GM19035 (cell line): ENCODE data around the gene ANKRD24.
"Not testable (repeated sequence)": the region's sequence is repeated elsewhere in the genome, so short reads cannot be mapped to it uniquely, and the experiment has no call there.

Experiments used
- ATAC-seq: cut with Tn5 transposase; IDR thresholded peaks from one replicate; pipeline ENCODE4 v1.9.1; 2021; ENCODE audit not compliant: unreplicated experiment

The ANKRD24 gene

DNA sequence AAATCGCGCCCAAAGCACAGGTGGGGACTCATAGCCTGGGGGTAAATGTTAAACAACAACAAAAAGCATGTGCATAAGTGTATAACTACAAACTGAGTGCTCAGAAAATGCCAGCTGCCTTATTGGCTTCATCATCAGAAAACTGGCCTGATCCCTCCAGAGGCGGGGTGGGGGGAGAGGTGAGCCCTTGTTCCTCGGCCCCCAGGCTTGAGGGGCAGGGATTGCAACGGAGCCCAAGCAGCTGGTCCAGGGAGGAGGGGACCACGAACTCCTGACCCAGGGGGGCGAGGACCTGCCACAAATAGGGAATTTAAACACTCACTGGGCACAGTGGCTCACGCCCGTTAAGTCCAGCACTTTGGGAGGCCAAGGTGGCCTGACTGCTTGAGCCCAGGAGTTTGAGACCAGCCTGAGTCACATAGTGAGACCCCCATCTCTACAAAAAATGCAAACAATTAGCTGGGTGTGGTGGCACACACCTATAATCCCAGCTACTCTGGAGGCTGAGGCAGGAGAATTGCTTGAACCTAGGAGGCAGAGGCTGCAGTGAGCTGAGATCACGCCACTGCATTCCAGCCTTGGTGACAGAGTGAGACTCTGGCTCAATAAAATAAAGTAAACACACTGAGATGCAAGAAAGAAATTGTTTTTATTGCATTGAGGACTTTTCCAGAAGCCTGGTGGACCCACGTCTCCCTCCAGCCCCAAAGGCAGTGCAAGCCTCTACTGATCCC, 8.8 kb upstream of the ANKRD24 start:
- ATAC-seq, result no peak

DNA sequence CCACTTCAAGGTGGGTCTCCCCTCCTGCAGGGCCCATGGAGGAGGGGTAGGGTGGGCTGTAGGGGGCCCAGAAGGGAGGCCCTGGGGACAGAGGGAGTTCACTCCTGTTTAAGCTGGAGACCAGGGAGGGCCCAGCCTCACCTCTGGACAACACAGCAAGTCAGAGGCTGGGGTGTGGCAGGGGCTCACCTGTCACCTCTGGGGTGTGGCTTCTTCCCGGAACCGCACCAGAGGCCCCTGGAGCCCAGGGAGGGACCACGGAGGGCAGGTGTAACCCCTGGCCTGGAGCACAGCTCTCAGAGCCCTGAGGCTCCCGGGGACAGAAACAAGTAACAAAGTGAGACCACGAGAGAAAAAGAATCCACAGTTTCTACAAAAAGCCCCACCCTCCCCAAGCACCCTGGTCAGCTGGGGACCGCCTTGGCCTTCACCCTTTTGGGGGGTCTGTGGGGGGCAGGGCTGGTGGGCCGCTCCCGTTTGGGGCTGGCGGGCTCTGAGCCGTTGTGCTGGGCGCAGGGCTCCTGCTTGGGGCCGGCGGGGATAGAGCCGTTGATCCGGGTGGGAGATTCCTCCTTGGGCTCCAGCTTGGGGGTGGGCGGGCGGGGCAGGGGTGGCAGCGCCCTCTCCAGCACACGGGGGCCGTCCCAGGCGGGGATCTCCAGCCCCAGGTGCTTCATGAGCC, 8.1 kb upstream of the ANKRD24 start:
- no peak for ATAC-seq

DNA sequence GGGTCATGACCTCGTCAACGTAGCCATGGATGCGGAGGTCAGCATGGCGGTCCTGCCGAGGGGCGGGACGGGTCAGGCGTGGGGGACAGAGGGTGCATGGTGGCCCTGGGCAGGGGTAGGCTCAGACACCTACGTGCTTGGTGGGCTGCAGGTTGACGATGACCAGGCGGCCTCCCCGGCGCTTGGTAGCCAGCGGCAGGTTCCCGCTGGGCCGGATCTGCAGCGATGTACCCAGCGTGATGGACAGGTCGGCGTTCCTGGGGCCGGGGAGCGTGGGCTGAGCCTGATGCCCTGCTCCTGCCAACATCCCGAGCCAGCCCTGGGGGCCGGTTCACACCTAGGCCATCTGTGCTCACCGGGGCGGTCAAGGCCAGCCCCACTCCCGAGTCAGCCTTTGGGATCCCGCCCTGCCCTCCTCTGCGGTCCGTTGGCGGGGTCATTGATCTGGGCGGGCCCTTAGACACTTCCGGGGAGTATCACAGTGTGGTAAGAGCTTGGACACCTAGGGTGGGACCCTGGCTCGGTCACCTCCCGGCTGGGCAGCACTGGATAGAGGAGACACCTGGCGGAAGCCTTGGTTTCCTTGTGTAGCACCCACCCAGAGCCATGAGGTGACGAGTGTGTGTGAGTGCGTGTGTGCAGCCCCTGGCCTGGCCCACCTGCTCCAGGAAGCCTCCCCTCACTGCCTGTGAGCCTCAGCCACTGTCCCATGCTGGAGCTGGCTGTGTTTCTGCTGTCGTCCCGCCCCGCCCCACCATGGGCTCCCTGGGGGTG, 7.4 kb upstream of the ANKRD24 start:
- no peak for ATAC-seq

DNA sequence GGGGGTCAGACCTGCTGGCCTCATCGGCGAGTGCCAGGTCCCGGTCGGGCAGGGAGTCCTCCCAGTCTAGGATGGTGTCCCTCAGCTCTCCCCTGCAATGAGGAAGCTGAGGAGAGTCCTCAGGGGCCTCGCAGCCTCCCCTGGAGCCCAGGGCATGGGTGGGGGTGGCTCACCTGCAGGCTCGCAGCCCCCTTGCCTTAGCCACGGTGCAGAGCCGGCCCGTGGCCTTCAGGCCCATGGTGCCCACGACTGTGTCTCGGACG, 6.9 kb upstream of the ANKRD24 start:
- no peak for ATAC-seq

DNA sequence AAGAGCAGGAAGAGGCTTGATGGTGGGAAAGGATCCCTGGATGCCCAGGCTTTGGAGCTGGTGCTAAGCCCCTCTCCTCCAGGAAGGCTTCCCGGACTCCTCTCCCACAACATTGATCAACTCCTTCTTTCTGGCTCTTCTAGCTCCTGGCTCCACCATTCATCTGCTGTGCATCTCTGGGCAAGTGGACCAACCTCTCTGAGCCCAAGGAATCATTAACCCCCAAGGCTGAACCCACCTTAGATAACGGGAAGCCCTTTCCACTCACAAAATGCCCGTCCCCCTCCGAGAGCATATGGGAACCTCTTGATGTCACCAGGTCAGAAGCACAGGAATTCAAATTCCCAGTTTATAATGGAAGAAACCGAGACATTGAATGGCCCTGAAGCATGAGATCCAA, 5.3 kb upstream of the ANKRD24 start:
- no peak for ATAC-seq

DNA sequence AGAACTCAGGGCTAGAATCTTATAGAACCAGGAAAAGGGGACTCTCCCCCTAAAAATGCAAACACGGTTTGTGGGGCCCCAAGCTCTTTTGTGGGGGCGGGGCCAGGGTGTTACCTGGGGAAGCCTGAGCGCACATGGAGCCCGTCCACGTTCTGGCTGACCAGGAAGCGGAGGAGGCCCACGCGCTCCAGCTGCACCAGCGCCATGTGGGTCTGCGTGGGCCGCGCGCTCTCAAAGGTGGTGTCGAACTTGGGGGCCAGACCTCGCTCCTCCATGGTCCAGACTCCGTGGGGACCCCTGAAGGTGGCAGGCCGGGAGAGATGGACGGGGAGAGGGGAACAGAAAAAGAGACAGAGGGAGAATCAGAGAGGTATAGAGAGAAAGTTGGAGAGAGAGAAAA, 3.5 kb upstream of the ANKRD24 start:
- no peak for ATAC-seq

DNA sequence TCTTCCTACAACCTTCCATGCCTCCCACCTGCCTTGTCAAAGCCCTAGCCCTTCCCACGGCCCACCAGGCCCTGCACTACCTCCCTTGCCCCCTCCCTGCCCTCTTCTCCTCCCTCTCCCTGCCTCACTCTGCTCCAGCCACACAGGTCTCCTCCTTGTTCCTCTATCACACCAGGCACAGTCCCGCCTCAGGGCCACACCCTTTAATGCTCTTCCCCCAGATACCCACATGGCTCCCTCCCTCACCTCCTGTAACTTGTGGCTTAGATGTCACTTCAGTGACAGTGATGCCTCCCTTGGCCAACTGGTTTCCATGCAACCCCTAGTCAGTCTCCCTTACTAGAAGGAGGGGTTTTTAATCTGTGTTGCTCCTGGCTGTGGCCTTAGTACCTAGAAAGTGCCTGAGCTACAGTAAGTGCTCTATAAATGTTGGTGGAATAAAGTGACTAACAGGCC, 1.4 kb upstream of the ANKRD24 start:
- no peak for ATAC-seq

DNA sequence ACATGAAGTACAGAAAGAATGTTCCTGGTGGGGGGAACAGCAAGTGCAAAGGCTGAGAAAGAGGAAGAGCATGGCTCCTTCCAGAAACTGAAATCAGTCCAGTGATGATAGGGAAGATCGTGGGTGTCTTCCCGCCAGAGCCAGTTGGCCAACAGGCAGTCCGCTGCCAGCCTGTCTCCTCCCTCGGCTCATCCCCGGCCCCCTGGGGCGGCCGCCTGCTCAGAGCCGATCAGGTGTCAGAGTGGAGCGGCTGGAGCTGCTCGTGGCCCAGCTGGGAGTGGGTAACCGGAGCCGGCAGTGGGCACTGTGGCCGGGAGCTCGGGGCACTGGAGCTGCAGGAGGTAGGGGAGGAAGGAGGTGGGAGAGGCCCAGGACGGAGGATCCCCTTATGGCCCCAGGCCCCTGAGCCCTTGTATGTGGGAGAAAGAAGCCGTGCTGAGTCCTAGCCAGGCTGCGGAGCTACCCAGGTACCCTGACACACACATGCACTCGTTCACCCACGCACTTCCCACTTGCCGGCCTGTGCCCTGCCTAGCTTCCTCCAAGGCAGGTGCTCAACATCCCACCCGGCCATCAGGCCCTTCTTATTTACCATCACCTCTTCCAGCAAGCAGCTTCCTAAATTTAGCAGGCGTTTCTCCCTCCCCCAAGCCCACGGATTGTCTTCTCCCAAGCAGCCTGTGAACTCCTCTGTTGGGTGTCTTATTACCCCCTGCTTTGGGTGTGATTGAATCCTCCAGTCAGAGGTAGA, 1.7 kb downstream of the ANKRD24 start:
- no peak for ATAC-seq

DNA sequence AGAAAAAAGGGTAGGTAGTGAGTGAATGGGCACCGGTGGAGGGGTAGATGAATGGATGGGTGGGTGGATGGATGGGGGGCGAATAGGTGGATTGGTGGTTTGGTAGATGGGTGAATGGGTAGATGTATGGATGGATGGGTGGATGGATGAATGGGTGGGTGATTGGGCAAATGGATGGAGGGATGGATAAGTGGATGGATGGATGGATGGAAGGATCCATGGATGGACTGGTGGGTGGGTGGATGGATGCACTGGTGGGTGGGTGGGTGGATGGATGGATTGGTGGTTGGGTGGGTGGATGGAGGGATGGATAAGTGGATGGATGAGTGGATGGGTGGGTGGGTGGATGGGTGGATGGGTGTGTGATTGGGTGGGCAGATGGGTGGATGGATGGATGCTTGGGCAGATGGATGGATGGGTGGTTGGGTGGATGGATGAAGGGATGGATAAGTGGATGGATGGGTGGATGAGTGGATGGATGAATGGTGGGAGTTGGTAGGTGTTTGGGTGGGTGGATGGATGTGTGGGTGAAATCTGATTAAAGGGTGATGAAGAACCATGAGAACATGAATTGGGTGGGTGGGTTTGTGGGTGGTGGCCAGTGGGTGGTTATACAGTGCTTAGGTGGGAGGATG, 2.3 kb downstream of the ANKRD24 start:
- no peak for ATAC-seq

DNA sequence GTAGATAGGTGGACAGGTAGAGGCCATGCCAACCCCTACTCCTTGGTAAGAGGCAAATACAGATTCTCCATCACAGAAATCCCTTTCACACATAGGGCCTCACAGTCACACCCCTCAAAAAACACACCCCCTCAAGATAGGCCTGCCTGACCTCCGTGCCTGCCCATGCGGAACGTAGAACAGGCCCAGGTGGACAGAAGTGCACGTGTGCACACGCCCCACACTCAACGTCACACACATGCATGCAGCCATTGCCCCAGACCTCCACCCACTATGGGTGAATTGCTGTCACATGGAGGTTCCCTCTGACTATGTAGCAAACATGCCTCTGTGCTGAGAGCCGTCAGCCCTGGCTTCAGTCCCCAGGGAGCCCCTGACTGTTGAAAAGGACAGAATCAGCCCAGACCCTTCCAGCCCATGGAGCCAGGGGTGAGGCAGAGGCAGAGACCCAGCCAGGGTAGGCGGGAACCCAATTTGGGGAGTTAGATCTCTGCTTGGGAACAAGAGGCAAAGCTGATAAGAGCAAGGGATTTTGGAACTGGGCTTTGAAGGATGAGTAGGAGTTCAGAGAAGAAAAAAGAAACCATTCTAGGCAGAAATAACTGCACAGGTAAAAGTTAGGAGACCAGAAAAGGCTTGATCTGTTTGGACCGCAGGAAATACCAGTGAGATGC, 3.1 kb downstream of the ANKRD24 start:
- ATAC-seq, result no peak

DNA sequence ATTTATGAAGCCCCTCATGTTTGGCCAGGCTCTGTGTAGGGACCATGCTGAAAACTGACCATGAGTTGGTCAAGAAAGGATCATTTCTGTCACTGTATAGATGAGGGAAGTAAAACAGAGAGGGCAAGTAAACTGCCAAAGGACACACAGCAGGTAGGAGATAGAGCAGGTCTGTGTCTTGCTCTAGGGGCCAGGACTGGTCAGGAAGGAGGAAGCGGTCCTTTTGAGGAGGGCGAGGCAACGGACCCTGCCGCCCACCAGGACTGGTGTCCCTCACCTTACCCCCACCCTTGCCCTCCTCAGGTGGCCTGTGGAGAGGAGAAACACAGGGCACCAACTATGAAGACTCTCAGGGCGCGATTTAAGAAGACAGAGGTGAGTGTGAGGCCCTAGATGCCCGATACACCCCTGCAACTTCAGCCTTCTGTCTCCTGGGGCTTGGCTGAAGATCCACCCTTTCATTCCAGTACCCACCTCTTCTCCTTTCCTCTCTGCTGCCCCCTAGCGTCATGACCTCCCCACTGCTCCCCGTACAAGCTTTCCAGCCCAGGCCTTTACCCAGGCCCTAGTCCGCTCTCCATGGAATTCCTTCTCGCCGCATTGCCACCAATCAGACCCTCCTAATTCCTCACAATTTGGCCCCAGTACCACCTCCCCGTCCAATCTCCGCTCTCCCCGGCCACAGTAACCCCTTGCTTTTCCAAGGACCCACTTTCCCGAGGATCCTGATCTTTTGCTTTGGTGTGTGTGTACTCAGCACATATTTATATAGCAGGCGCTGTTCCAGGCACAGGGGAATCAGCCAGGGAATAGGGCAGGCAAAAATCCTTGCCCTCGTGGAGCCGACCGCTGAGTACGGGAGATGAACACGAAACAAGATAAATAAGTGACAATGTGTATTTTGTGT, 3.9 kb downstream of the ANKRD24 start:
- no peak for ATAC-seq

DNA sequence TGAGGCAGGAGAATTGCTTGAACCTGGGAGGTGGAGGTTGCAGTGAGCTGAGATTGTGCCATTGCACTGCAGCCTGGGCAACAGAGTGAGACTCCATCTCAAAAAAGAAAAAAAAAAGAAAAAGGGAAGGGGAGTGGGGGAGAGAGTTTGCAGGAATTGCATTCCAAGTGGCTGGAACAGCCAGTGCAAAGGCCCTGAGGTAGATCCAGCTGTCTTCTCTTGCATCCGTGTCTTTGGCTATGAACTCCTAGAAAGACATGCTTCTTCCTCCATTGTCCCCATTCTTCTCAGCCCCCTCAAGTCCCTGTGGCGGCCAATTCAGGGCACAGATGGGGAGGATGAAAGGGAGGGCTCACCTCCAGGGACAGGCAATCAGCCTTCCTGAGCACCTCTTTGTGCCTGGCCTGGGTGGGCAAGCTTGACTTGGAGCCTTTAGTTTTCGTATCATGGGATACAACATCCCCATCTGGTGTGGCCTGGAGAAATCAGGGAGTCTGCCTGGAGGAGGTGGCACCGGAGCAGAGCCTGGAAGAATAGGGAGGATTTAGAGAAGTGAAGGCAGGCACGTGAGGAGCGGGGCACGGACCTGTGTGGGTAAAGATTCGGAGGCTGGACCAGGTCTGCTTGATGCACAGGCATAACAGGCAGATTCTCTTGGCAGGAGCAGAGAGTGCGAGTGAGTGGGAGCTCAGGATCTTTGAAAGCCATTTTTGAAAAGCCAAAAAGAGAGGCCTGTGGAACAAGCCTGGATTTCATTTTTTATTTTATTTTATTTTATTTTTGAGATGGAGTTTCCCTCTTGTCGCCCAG, 5.0 kb downstream of the ANKRD24 start:
- no peak for ATAC-seq

DNA sequence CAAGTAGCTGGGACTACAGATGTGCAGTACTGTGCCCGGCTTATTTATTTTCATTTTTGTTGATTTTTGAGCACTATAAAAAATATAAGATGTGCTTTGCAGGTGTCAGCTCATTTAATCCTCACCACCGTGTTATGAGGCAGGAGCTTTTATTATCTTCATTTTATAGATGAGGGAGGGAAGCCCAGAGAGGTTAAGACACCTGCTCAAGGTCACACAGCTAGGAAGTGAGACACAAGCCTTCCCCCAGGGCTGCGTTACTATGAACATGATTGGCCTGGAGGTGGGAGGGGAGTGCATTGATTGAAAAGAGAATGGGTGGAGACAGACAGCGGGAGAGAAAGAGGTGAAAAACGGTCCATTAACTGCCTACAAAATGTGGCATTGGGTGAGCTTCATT, 7.2 kb downstream of the ANKRD24 start:
- ATAC-seq, result no peak

DNA sequence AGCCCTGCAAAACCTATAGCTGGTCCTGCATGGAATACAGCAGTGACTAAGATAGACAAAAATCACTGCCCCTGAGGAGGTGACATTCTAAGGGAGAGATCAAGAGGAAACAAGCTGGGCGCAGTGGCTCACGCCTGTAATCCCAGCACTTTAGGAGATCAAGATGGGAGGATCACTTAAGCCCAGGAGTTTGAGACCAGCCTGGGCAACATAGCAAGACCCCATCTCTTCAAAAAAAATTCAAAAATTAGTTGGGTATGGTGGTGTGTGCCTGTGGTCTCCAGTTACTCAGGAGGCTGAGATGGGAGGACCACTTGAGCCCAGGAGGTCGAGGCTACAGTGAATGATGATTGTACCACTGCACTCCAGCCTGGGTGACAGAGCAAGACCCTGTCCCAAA, 10.0 kb downstream of the ANKRD24 start:
- not testable (repeated sequence) for ATAC-seq

DNA sequence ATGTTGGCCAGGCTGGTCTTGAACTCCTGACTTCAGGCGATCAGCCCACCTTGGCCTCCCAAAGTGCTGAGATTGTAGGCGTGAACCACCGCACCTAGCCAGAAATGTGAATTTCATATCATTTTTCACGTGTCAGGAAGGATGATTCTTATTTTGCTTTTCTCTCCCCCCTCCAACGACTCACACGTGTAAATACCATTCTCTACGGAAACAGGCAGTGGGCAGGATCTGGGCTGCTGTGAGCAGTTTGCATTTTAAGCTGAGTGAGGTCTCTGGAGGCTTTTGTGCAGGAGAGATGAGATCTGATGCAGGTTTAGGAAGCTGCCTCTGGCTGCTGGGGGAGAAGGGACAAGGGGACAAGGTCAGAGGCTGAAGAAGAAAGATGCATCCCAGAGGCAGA, 11.9 kb downstream of the ANKRD24 start:
- ATAC-seq, result no peak

DNA sequence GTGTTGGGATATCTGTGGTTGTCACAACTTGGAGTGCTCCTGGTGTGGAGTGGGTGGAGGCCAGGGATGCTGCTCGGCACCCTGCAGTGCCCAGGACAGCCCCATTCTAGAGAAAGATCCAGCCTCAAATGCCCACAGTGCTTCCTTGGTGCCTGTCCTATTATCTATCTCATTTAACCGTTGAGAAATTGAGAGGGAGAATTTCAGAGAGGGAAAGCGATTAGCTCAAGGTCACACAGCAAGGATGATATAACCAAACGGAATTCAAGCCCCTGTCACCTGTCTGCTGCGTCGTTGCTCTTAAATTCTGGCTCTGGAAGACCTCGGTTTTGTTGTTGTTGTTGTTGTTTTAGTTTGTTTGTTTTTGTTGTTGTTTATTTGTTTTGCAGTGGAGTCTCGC, 13.5 kb downstream of the ANKRD24 start:
- no peak for ATAC-seq

DNA sequence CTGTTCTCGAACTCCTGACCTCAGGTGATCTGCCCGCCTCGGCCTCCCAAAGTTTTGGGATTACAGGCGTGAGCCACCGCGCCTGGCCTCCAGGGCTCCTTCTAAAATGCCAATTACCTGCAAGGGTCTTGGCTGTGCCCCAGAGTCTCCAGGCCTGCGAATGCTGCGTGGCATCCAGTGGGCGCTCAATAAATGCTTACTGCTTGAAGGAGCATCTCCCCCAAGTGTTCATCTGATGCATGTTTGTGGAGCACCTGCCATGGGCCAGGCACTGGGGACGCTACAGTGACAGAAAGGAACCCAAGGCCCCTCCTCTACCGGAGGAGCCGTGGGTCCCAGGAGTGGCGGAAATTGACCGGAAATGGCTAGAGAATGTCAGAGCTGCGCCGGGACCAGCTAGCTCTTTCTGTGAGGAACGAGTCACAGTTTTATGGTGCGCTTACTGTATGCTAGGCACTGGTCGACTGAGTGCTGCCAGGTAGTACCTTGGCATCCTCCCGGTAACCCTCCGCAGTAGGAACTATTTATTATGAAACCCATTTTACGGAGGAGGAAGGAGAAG, 14.2 kb downstream of the ANKRD24 start:
- no peak for ATAC-seq

DNA sequence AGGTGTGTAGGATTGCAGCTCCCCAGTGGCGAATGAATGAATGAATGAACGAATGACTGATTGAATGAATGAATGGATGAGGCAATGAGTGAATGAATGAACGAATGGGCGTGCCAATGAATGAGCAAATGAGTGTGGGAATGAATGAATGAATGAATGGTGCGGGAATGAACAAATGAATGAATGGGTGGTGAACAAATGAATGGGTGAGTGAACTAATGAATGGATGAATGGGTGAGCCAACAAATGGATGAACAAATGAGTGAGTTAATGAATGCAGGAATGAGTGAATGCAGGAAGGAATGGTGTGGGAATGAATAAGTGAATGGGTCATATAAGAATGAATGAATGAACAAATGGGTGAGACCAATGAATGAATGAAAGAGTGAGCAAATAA, 14.7 kb downstream of the ANKRD24 start:
- ATAC-seq, result no peak
